Peyer's patch (tissue), 4 donors: ENCODE measurements around the gene EHD1. TPM values are rescaled to one million over a fixed set of nuclear protein-coding genes. Genes with fewer than 3 reads are reported as not detected.

Experiments
- DNase-seq, 3 donors: peaks; one replicate each; pipeline ENCODE4 v3.0.0-alpha.2; 2017 to 2019
- H3K27ac ChIP-seq, 4 donors: fragments of 200-600 bp; sonication (generic); one replicate each; pipeline ENCODE4 v1.5.1; 2016 to 2019
- H3K27me3 ChIP-seq, 2 donors: fragments of 200-600 bp; sonication (generic); one replicate each; pipeline ENCODE4 v1.5.1; 2019
- H3K36me3 ChIP-seq, 3 donors: fragments of 200-600 bp; sonication (generic); one replicate each; pipeline ENCODE4 v1.5.1; 2016 to 2019
- H3K4me1 ChIP-seq, 4 donors: fragments of 200-600 bp; sonication (generic); one replicate each; pipeline ENCODE4 v1.5.1; 2016 to 2019
- H3K4me3 ChIP-seq, 4 donors: fragments of 200-600 bp; sonication (generic); 1 replicate in 3 of 4; 2 replicates in 1 of 4; pipeline ENCODE4 v1.5.1; 2016 to 2019; ENCODE audit warnings: mild to moderate bottlenecking in 1 of 4
- H3K9me3 ChIP-seq, 4 donors: fragments of 200-600 bp; sonication (generic); one replicate each; pipeline ENCODE4 v1.5.1; 2016 to 2019; ENCODE audit warnings: mild to moderate bottlenecking in 1 of 4
- CTCF ChIP-seq, 6 experiments: fragments of 450-650 bp in 4 of 6; fragments of 200-600 bp in 2 of 6; sonication (generic) in 1 of 6; IDR thresholded peaks; one replicate each; pipeline ENCODE4 v1.5.1; 2017 to 2019; ENCODE audit warnings: antibody characterized with exemption in 6 of 6, mild to moderate bottlenecking in 3 of 6, moderate library complexity in 1 of 6
- POLR2A ChIP-seq, 2 donors: fragments of 450-650 bp; IDR thresholded peaks; one replicate each; pipeline ENCODE4 v1.5.1; 2017; ENCODE audit warnings: antibody characterized with exemption in 2 of 2, mild to moderate bottlenecking in 2 of 2, moderate library complexity in 2 of 2
- total RNA-seq, 4 donors: library from RNA; depleted of rRNA; stranded (reverse); fragments of >200 nt; gene quantifications; one replicate each; pipeline ENCODE4 v1.1.0, GENCODE V29; 2016

Gene EHD1
- total RNA-seq, 4 donors from 2014 or later = 56.2 to 185 (median 98.6) TPM

- Histone ChIP-seq H3K27ac (peak overlapping the region; percentile 86 to 94 (median 90)), H3K9me3 (peaks cover 0 to 2% (median 0%) of the 10 kb centered on the region in 4 donors), H3K4me3 (peak overlapping the region in 3 of 4 donors; percentile 2 to 25 (median 2)), H3K27me3 (no peaks in the 10 kb centered on the region), H3K36me3 (peaks cover 0 to 31% (median 0%) of the 10 kb centered on the region in 3 donors), H3K4me1 (peaks cover 31 to 96% (median 83%) of the 10 kb centered on the region in 4 donors)
- TF ChIP-seq POLR2A (IDR thresholded peaks at IDR 0.05) (peak in 1 of 2 donors; percentile 23), CTCF (IDR thresholded peaks at IDR 0.05) (no peak)
- DNase-seq = peak in 2 of 3 donors; percentile 78 to 86
Measured at GRCh38 chr11:64859542-64860414, 18.6 kb downstream of the EHD1 start.

GRCh38 chr11:64858467-64859263, 19.8 kb downstream of the EHD1 start:
- peak overlapping the region in 1 of 4 donors; percentile 25 for H3K4me3 ChIP-seq
- H3K4me1 ChIP-seq = peaks cover 32 to 96% (median 83%) of the 10 kb centered on the region in 4 donors
- H3K27ac ChIP-seq = peak overlapping the region; percentile 86 to 94 (median 90)
- H3K36me3 ChIP-seq = peaks cover 0 to 41% (median 0%) of the 10 kb centered on the region in 3 donors
- H3K27me3 ChIP-seq = no peaks in the 10 kb centered on the region
- DNase-seq = peak in 2 of 3 donors; percentile 84 to 87
- peaks cover 0 to 2% (median 0%) of the 10 kb centered on the region in 4 donors for H3K9me3 ChIP-seq
- TF ChIP-seq CTCF (IDR thresholded peaks at IDR 0.05) (no peak), POLR2A (IDR thresholded peaks at IDR 0.05) (no peak)

DNA sequence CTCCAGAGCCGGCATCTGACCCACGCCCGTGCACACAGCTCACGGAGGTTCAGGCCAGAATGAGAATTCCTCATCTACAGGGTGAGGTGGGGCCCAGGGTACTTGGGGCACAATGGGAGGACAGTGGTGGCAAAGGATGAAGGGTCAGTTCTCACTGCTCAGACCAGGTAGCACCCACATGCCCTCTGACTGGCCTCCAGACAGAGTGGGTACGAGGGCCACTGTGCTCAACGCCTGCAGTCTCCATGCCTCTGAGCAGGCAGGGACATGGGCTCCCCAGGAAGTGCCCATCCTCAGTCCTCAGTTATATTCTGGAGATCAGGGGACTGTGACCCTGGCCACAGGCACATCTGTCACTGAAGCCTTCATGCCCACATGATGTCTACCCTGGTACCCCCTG, 20.9 kb downstream of the EHD1 start:
- TF ChIP-seq CTCF (IDR thresholded peaks at IDR 0.05) (no peak), POLR2A (IDR thresholded peaks at IDR 0.05) (no peak)
- Histone ChIP-seq H3K4me3 (no peak overlapping the region), H3K27me3 (no peaks in the 10 kb centered on the region), H3K36me3 (peaks cover 0 to 50% (median 0%) of the 10 kb centered on the region in 3 donors), H3K4me1 (peaks cover 29 to 95% (median 81%) of the 10 kb centered on the region in 4 donors), H3K27ac (peak overlapping the region in 3 of 4 donors; percentile 78 to 95 (median 94)), H3K9me3 (peaks cover 0 to 2% (median 0%) of the 10 kb centered on the region in 4 donors)
- no peak for DNase-seq

- H3K27ac ChIP-seq = peak overlapping the region; percentile 78 to 95 (median 88)
Measured at GRCh38 chr11:64856382-64857227, 21.8 kb downstream of the EHD1 start.

More at GRCh38 chr11:64856382-64857227, 21.8 kb downstream of the EHD1 start:
- peak in 2 of 3 donors; percentile 75 to 89 for DNase-seq
- TF ChIP-seq CTCF (IDR thresholded peaks at IDR 0.05) (no peak), POLR2A (IDR thresholded peaks at IDR 0.05) (peak in 1 of 2 donors; percentile 17)
- no peaks in the 10 kb centered on the region for H3K27me3 ChIP-seq
- H3K9me3 ChIP-seq = peaks cover 0 to 2% (median 0%) of the 10 kb centered on the region in 4 donors
- H3K36me3 ChIP-seq = peaks cover 0 to 50% (median 0%) of the 10 kb centered on the region in 3 donors
- no peak overlapping the region for H3K4me3 ChIP-seq
- H3K4me1 ChIP-seq = peaks cover 29 to 95% (median 83%) of the 10 kb centered on the region in 4 donors
